GM11168 (cell line): ENCODE results near the gene TLL2.

Source experiments
- in situ Hi-C: fragments of 300-500 bp; cut with MboI; formaldehyde crosslinking; loops from one replicate; pipeline ENCODE4 v1.12.0; 2022; ENCODE audit warnings: low sequenced_read_pairs; ENCODE audit not compliant: unreplicated experiment

The TLL2 gene

DNA sequence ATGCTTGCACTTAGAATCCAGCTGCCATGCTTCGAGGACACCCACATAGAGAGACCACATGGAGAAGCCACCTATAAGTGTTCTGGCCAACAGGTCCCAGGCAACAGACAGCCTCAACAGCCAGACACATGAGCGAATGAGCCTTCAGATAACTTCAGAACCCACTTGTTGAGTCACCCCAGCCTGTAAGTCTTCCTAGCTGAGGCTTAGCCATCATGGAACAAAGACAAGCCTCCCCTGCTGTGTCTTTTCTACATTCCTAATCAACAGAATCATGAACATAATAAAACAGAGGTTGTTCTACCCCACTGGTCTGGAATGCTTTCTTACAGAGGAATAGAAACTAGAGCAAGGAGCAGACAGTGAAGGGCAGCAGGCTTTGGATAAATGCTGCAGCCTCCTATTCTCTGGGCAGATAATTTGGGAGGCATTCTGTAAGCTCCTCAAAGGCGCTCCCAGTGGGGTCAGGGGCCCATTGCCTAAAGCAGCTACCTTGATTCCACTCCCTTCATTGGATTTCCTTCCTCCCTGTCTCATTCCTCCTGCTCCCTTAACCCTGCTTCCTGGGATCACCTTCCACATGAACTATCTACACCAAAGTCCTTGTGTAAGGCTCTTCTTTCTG is 4.6 kb downstream of the TLL2 start:
- in situ Hi-C loops: no loop called here

DNA sequence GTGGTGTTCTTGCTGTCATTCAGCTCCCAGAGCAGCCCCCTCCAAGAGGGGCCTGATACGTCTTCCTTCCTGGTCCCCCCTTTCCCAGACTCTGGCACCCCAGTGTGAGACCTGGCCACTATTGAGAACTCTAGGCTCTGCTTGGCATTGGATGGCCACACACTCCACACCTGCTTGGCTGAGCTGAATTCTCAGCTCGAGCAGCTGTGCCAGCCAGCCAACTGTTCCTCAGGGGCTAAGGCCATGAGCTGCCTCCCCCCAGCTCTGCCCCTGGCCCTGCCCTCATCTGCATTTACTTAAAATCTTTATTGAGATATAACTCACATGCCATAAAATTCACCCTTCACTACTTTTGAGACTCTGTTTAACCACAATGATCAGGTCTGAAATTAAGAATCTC is 6.7 kb downstream of the TLL2 start:
- in situ Hi-C loops: no loop called here

DNA sequence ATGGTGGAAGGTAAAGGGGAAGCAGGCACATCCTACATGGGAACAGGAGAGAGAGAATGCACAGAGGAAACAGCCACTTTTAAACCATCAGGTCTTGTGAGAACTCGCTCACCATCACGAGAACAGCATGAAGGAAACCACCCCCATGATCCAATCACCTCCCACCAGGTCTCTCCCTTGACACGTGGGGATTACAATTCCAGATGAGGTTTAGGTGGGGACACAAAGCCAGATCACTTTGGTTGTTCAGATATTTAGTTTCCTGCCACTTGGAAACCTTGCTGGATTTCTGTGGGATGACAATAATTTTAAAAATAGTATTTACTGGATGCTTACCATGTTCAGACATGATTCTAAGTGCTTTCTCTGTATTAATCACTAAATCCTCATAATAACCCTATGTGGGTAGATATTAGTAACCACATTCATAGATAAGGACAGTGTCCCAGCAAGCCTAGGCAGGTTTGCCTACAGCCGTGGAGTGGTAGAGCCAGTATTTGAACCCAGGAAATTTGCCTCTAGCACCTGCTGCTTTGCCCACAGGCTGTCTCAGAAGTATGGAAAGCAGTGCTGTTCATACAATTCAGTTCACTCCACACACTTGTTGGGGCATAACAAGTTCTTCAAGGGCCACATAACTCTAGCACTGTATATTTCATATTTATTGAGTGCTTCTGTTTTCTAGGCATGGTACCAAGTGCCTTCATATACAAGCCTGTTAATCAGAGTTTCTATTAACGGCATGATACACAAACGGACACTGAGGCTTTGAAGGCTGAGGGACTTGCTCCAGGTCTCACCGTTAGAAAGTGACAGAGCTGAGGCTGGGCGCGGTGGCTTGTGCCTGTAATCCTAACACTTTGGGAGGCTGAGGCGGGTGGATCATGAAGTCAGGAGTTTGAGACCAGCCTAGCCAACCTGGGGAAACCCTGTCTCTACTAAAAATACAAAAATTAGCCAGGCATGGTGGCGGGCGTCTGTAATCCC is 8.3 kb downstream of the TLL2 start:
- in situ Hi-C loops: no loop called here

DNA sequence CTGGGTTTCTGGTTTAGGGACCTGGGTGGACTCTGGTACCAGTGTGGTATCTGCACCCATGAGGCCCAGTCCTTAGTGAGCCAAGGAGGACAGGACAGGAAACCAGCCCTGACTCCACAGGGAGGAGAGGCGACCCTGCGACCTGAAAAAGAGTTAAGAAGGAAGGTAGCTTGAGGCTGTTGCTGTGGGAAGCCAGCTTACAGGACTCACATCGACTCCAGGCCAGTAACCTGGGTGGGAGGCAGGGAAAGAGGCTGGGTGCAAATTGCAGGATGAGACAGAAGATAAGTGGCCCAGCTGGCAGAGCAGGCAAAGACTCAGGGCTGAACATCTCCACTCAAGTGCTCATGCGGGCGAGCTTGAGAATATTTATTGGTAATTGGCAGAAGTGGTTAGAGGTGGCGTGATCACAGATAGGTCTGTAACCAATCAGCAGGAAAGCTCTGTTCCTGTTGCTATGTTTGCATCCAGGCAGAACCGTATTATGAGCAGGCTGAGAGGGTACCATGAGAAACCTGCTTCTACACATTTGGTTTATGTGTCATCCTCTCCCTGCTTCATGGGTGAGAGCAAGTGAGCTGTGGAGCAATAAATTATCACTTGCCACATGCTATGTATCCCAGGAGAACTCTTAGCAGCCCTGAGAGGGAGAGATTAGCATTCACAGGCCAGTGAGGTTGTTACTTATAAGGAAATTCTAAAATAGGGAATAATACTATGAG is 11.0 kb downstream of the TLL2 start:
- in situ Hi-C loops: no loop called here

DNA sequence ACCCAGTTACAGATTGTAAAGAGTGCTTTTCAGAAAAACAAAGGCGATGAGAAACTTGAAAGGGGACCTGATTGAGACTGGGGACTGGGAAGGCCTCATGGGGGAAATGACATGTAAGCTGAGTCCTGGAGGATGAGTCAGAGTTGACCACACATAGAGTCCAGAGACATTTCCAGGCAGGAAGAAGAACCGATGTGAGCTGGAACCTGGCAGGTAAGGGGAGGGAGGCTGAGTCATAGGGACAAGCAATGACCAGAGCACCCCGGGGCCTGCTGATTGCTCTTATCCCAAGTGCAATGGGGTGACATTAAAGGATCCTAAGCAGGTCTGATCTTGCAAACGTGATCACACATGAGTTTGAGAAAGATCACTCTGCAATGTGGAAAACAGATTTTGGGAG is 11.7 kb downstream of the TLL2 start:
- in situ Hi-C loops: no loop called here

DNA sequence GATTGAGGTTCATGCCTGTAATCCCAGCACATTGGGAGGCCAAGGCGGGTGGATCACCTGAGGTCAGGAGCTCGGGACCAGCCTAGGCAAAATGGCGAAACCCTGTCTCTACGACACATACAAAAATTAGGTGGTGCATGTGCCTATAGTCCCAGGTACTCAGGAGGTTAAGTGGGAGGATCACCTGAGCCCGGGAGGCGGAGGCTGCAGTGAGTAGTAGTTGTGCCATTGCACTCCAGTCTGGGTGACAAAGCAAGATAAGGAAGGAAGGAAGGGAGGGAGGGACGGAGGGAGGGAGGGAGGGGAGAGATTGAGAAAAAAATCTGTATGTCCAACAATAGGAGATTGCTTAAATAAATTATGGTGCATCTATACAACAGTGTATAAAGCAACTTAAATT is 13.2 kb downstream of the TLL2 start:
- in situ Hi-C loops: no loop called here

DNA sequence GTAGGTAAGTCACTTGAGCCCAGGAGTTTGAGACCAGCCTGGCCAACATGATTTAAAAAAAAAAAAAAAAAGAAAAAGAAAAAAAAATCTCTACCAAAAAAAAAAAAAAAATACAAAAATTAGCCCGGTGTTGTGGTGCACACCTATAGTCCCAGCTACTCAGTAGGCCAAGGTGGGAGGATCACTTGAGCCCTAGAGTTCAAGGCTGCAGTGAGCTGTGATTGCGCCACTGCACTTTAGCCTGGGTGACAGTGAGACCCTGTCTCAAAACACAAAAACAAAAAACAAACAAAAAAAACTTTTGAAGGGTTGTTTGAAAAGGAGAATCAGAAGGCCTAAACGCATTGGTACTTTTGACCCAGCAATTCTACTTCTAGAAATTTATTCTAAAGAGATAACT is 13.7 kb downstream of the TLL2 start:
- in situ Hi-C loops: no loop called here

DNA sequence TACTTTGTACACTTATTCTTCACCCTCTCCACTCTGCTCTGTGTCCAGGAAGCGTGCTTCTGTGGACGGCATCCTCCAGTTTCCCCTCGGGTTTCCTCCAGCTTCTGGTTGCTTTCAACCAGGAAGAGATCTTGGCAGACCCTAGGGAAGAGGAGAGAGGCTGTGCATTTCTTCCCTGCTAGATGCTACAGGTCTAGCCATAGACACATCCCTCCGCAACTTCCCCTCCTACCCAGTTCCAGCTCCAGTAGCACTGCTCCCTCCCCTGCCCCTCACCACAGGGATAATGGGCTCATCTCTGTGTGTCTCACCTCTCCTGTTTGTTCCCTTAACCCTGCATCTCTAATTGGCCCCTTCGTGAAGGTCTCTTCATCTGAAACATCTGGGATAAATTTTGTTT is 16.3 kb downstream of the TLL2 start:
- in situ Hi-C loops: no loop called here

DNA sequence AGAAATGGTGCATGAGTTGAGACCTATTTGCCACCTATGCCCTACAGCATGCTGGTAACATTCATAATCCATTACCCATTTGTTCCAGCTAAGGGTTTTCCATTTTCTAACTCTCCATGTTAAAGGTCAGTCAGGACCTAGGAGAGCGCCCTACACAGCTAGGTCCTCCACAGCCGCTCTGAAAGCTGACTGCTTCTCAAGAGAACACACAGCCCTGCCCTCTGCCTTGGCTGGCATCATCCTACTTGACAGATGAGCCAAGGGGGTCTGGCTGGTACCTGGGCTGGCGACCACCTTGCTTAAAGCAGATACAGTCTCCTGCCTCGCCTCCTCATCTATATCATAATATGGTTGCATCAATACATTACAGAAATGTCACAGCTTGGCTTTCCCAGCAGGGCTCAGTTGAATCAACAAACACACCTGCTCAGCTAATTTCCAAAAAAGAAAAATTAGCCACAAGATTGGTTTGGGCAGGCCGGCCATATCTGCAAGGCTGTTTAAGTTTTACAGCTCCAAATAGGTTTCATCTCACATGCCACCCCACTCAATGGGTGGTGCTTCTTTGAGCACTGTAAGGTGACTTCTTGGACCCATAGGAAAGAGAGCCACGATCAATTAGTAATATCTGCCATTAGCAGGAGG is 17.3 kb downstream of the TLL2 start:
- in situ Hi-C loops: no loop called here

DNA sequence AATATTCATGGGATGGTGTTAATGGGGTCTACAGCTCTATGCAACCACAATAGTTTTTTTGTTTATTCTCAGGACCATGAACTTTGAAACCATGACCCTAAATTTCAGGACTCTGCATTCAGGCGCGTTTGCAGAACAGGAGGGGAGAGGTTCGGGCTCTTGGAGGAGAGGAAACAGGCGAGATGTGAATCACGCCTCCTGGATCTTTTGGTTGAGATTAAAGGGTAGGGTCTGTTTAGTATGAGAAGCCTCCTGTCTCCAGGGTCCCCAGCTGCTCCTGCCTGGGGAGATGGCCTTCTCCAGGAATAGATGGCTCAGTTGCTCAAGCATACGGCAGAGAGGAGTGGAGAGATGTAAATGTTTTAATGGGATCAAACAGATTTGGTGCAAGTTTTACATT is 18.2 kb downstream of the TLL2 start:
- in situ Hi-C loops: no loop called here

DNA sequence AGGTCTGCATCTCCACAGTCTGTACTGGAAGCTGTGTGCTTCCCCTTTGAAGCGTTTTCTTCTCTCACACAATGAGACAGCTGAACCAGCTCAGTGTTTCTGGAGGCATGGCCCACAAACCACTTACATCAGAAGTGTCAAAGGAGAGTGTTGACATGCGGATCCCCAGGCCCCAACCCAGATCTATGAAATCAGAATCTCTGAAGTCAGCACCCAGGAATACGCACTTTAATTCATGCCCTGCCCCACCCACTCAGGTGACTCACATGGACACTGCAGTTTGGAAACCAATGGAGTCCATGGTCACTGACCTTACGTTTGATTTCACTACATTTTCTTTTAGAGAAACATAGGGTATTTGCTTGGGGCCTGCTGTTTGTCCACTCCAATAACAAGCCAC is 19.0 kb downstream of the TLL2 start:
- in situ Hi-C loops: no loop called here

DNA sequence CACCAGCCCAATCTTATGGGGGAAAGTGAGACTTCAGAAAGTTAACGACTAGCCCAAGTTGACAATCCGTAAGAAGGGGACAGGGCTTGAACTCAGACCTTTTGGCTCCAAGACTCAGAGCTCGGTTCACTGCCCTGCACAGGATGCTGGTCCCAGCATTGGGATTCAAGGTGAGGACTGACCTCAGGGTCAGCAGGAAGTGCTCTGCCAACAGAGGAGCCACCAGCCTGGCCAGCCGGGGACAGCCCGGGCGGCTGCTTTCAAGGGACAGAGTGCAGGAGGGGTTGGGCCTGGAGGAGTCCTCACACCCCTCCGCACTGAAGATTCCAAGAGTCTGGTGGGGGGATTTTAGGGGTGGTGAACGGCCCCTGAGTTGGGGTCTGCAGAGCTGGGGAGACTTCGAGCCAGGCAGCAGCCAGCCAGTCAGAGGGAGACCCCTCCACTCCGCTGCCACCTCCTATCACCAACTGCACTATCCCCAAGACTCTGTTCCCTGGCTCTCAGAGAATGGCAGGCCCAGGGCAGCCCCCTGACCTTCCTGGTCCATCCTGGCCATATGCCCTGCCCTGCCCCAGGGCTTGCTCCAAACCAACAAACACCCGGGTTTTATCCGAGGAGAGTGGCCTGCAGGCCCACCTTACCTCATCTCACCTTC is 19.7 kb downstream of the TLL2 start:
- in situ Hi-C loops: no loop called here

DNA sequence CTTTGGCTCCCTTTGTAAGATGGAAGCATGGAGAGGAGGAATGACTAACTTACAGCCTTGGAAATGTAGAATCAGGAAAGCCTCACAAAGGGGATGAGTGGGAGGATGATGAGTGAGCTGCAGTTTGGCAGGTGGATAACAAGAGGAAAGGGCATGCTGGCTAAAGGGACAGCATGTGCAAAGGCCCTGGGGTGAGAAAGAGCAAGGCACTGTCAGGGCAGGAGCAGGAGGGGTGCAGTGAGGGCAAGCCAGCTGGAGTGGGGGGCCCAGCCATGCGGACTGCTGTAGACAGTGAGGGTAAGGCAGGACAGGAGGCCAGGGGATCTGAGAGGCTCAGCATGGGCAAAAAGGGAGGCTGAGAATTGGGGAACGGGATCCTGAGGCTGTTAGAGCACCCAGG is 20.5 kb downstream of the TLL2 start:
- in situ Hi-C loops: no loop called here

DNA sequence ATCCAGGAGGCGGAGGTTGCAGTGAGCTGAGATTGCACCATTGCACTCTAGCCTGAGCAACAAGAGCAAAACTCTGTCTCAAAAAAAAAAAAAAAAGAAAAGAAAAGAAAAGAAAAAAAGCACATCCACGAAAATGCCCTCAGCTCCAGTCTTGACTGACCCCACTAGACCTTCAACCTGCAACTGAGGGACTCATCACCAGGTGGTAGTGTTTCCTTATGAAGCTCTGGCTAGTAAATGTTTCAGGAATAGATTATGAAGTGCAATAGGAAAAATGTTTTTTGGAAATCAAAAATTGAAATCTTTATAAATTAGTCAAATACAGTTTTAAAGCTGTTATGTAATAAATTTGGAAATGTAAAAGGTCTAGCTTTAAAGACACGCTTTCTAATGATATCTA is 22.4 kb downstream of the TLL2 start:
- in situ Hi-C loops: no loop called here

DNA sequence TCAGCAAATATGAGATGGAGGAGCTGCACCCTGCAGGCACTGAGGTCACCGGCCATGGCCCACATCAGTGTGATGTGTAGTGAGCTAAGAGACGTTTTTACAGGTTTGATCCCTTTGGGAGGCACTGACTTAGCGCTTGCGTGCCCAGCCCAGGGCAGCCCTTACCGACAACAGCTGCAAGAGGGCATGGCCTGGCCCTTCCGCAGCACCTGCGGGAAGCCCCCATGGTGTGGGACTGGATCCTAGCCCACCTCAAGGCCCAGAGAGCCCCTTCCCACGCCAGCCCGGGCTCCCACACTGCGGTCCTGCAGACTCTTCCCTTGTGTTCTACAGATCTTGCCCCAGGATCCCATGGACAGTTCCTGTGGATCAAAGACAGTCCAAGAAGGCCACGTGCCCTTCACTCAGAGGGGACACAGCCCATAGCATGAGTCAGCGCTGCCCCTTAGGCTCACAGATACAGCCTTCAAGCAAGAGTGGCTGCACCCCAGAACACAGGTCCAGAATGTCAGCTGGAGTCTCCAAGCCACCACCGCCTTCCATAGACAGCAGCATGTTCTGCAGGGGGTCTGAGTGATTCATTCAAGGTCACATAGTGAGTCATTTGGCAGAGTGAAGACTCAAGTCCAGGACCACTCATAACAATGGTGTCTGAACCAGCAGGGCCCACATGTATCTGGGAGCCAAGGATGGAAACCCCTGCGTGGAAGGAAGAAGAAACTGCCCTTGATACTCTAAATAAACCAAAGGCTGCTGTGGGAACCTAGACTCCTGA is 25.4 kb downstream of the TLL2 start:
- in situ Hi-C loops: no loop called here

DNA sequence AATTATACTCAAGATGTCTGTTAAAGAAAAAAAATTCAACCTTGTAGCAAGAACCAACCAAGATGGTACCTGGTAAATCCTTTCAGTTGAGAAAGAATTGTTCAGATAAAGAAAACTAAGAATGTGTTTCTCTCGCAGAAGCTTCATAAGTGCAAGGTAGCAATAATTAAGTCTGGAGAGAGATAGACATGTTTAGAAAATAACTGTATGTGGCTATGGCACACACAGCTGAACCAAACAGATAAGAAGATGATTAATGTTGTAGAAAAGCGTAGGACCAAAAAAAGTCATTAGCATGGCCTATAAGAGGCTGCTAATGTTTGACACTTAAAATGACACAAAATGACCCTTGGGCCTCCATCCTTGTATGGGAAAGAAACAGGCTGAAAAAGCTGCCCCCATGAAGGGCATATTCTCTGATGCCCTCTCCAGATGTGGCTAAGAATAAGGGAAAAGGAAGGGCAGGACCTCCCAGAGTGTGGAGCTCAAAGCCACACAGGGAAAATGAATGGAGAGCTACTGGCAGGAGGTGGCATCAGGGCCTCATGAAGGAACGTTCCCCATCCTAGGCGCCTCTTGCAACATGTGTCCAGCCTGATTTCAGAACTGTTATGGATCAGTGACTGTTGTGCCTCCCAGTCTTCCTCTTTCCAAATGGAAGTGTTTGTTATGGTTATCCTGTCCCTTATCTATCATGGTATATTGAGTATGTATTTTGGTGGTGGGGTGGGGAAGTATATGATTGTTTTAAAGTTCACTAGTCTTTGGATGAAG is 30.7 kb downstream of the TLL2 start:
- in situ Hi-C loops: no loop called here

DNA sequence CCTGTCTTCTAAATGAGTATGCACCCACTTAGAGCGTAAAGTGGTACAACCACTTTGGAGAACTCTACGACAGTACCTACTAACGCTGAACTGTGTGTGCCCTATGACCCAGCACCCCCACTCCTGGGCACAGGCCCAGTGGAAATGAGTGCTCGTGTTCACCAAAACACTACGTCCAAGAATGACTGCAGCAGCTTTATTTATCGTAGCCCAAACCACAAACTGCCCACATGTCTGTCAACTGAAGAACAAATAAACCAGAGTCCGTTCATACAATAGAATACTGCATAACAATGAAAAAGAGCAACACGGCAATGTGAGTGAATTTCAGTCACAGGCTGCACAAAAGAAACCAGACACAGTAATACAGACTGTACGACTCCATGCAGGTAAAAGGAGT is 35.4 kb downstream of the TLL2 start:
- in situ Hi-C loops: no loop called here

DNA sequence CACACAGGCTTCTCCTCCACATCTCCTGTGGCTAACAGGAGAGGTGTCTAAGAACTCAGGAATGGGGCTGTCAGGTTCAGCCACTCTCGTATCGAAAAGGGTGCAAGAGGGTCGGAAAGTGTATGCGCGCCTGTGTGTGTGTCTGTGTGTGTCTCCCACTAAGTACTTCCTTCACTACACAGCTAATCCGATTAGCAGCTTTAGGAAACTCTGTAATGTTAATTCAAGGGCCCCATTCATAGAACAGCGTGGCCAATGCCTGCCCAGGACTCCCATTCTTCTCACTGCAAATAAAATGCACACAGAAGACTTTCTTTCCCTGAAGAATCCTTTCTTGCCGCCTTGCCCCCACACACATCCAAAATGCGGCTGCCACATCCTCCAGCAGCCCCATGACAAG is 39.9 kb downstream of the TLL2 start:
- in situ Hi-C loops: no loop called here
